HepG2 (cell line): Measurements from ENCODE around the gene PEF1. TPM values are rescaled to one million over a fixed set of nuclear protein-coding genes. Genes with fewer than 3 reads are reported as not detected.
A peak's percentile ranks its signal among the peaks of the same experiment; 100 is the strongest.

ENCODE experiments used
- ATAC-seq: fragments of 200-7000 bp; cut with Tn5 transposase; 3 replicates; pipeline ENCODE4 v1.9.1; 2020; ENCODE audit warnings: mild to moderate bottlenecking, moderate library complexity
- BruUV-seq: library from RNA; stranded (reverse); fragments of 400-500 nt; replicated peaks from 2 replicates; lab custom pipeline; 2021; lab: Mats Ljungman, UMichigan
- CTCF ChIA-PET: fragments of 300-600 bp; formaldehyde crosslinking; extraction: SDS; loops from one replicate; lab custom pipeline; 2021; ENCODE audit warnings: low total read pairs, inconsistent platforms, low intra/inter-chr PET ratio; lab: Yijun Ruan, JAX
- POLR2A ChIA-PET: fragments of 350-600 bp; sonication (Branson Sonifier 250); formaldehyde crosslinking; loops from one replicate; lab custom pipeline; 2020; ENCODE audit warnings: antibody characterized with exemption, inconsistent platforms; lab: Yijun Ruan, JAX
- DNase-seq: peaks from one replicate; pipeline ENCODE4 v3.0.0-alpha.2; 2015; ENCODE audit warnings: low spot score
- FAIRE-seq: peaks from 3 replicates; lab custom pipeline; 2011; peaks lifted over from hg19 to GRCh38; lab: Jason Lieb, UNC
- H2AFZ ChIP-seq: one replicate; pipeline ENCODE4 v1.6.1; 2011; ENCODE audit warnings: low read length, inconsistent platforms
- H3K27ac ChIP-seq: fragments of 300-600 bp; 3 replicates; pipeline ENCODE4 v1.8.0; 2011; ENCODE audit warnings: mixed run types, mild to moderate bottlenecking, mixed read lengths, low read length, inconsistent platforms; ENCODE audit not compliant: insufficient read depth; ENCODE audit errors: extremely low read length
- H3K27me3 ChIP-seq, 2 experiments: fragments of 200-600 bp in 1 of 2; 2 replicates in 1 of 2; 3 replicates in 1 of 2; pipeline versions ENCODE4 v1.6.0 to v1.8.0; 2011; ENCODE audit warnings: low read length in 2 of 2, mild to moderate bottlenecking in 2 of 2, moderate library complexity in 2 of 2, inconsistent platforms in 1 of 2; ENCODE audit not compliant: insufficient read depth in 2 of 2, control insufficient read depth in 1 of 2
- H3K36me3 ChIP-seq, 2 experiments: fragments of 200-600 bp in 1 of 2; replicated peaks in 1 of 2; 2 replicates in 1 of 2; 3 replicates in 1 of 2; pipeline versions ENCODE4 v1.5.1 to v1.8.0; 2011; ENCODE audit warnings: low read length in 2 of 2, inconsistent platforms in 1 of 2; ENCODE audit not compliant: insufficient read depth in 2 of 2, control insufficient read depth in 1 of 2
- H3K4me1 ChIP-seq: 2 replicates; pipeline ENCODE4 v1.5.1; 2012; ENCODE audit warnings: low read length, inconsistent platforms; ENCODE audit not compliant: insufficient read depth
- H3K4me2 ChIP-seq: 2 replicates; pipeline ENCODE4 v1.6.0; 2011; ENCODE audit warnings: low read depth, low read length, inconsistent platforms
- H3K4me3 ChIP-seq, 3 experiments: fragments of 200-600 bp in 1 of 3; sonication (generic), shearing (Covaris generic) in 1 of 3; replicated peaks in 1 of 3; 2 replicates each; pipeline ENCODE4 v1.5.1; 2011 to 2016; ENCODE audit warnings: low read length in 3 of 3, inconsistent platforms in 2 of 3, low read depth in 2 of 3, mild to moderate bottlenecking in 2 of 3, control low read depth in 1 of 3, mixed read lengths in 1 of 3; ENCODE audit not compliant: insufficient read depth in 1 of 3
- H3K79me2 ChIP-seq: one replicate; pipeline ENCODE4 v1.6.1; 2011; ENCODE audit warnings: low read length, inconsistent platforms; ENCODE audit not compliant: insufficient read depth
- H3K9ac ChIP-seq: 2 replicates; pipeline ENCODE4 v1.6.0; 2011; ENCODE audit warnings: mild to moderate bottlenecking, low read depth, low read length, inconsistent platforms; ENCODE audit not compliant: insufficient read depth
- H3K9me3 ChIP-seq: 2 replicates; pipeline ENCODE4 v1.5.1; 2012; ENCODE audit warnings: mild to moderate bottlenecking, low read length
- H4K20me1 ChIP-seq: 2 replicates; pipeline ENCODE4 v1.6.0; 2011; ENCODE audit warnings: inconsistent platforms, mild to moderate bottlenecking, low read length, moderate library complexity; ENCODE audit not compliant: insufficient read depth
- AGO2 ChIP-seq: fragments of 200-400 bp; formaldehyde crosslinking; optimal IDR thresholded peaks from 2 replicates; pipeline ENCODE3; 2017; ENCODE audit warnings: mild to moderate bottlenecking, low read depth, low read length, moderate library complexity
- DMAP1 ChIP-seq: IDR thresholded peaks from 2 replicates; pipeline ENCODE4 v1.6.1; 2016
- ELF3 ChIP-seq: IDR thresholded peaks from 2 replicates; pipeline ENCODE4 v1.6.1; 2016; ENCODE audit warnings: missing genetic modification reagents, missing compliant biosample characterization
- HIVEP1 ChIP-seq: sonication (generic); formaldehyde crosslinking; IDR thresholded peaks from 2 replicates; pipeline ENCODE4 v1.4.0; 2020; ENCODE audit warnings: mild to moderate bottlenecking, missing genetic modification reagents
- HNRNPK ChIP-seq: fragments of 200-400 bp; formaldehyde crosslinking; IDR thresholded peaks from 2 replicates; pipeline ENCODE4 v1.6.1; 2018; ENCODE audit warnings: low read length, low read depth, moderate library complexity, mild to moderate bottlenecking; ENCODE audit not compliant: poor library complexity, severe bottlenecking
- IKZF5 ChIP-seq: IDR thresholded peaks from 2 replicates; pipeline ENCODE4 v1.6.1; 2018; ENCODE audit warnings: missing genetic modification reagents, mild to moderate bottlenecking, missing compliant biosample characterization
- KLF11 ChIP-seq: IDR thresholded peaks from 2 replicates; pipeline ENCODE4 v1.6.1; 2016; ENCODE audit warnings: missing compliant biosample characterization
- NKX3-1 ChIP-seq: sonication (generic); formaldehyde crosslinking; IDR thresholded peaks from 2 replicates; pipeline ENCODE4 v1.5.0; 2020; ENCODE audit warnings: missing genetic modification reagents
- RBFOX2 ChIP-seq: fragments of 200-400 bp; formaldehyde crosslinking; IDR thresholded peaks from 2 replicates; pipeline ENCODE4 v1.6.1; 2017; ENCODE audit warnings: low read depth, mild to moderate bottlenecking, low read length
- USF2 ChIP-seq, 2 experiments: sonication (generic) in 1 of 2; formaldehyde crosslinking in 1 of 2; IDR thresholded peaks; 2 replicates each; pipeline versions ENCODE4 v1.5.1 to v1.6.1; 2011 to 2020; ENCODE audit warnings: borderline replicate concordance in 1 of 2, low read depth in 1 of 2, low read length in 1 of 2, mild to moderate bottlenecking in 1 of 2, missing genetic modification reagents in 1 of 2, moderate library complexity in 1 of 2
- ZNF10 ChIP-seq: sonication (generic); formaldehyde crosslinking; IDR thresholded peaks from 2 replicates; pipeline ENCODE4 v1.4.0; 2020; ENCODE audit warnings: mild to moderate bottlenecking, low read depth, missing genetic modification reagents, borderline replicate concordance
- ZNF607 ChIP-seq: sonication (generic); formaldehyde crosslinking; IDR thresholded peaks from 2 replicates; pipeline ENCODE4 v1.5.1; 2020; ENCODE audit warnings: missing genetic modification reagents, mild to moderate bottlenecking, borderline replicate concordance
- ZSCAN21 ChIP-seq: sonication (generic); formaldehyde crosslinking; IDR thresholded peaks from 2 replicates; pipeline ENCODE4 v1.8.0; 2022; ENCODE audit warnings: mild to moderate bottlenecking, missing genetic modification reagents, moderate library complexity, borderline replicate concordance
- WGBS: methylation state at CpG from one replicate; pipeline ENCODE4 v1.1.6; 2017; ENCODE audit warnings: low lambda C conversion rate; 5-methylcytosine and 5-hydroxymethylcytosine counted together
- in situ Hi-C: cut with HindIII; loops from 2 replicates; pipeline ENCODE4 v1.10.0; 2017; ENCODE audit warnings: low pct_unique_long_range_greater_than_20kb; ENCODE audit not compliant: extremely low pct_ligation_motif_present
- intact Hi-C: fragments of 100-400 bp; cut with micrococcal nuclease; formaldehyde crosslinking; loops from one replicate; pipeline ENCODE4 v1.10.0; 2022; ENCODE audit not compliant: unreplicated experiment
- polyA plus RNA-seq, 8 experiments: library from polyadenylated mRNA; depleted of rRNA in 3 of 8; stranded (reverse) in 7 of 8; unstranded in 1 of 8; fragments of >200 nt; fragmentation: Illumina TruSeq in 4 of 8; extraction: Trizol in 4 of 8; gene quantifications; 2 replicates each; pipeline versions ENCODE4 v1.2.1 to v1.2.3, GENCODE V29; 2011 to 2016; ENCODE audit warnings: low read depth in 4 of 8, missing spikeins in 1 of 8, mixed read lengths in 1 of 8; ENCODE audit not compliant: insufficient read depth in 1 of 8
- total RNA-seq, 5 experiments: library from RNA; depleted of rRNA; stranded (reverse); fragments of >200 nt; fragmentation: Illumina TruSeq; extraction: Trizol; gene quantifications; 2 replicates each; pipeline ENCODE4 v1.2.3, GENCODE V29; 2016; ENCODE audit warnings: low read depth in 1 of 5

The PEF1 gene
- total and polyA plus RNA-seq, 2 of the 13 experiments (the other 11 are each of a cell fraction or from before 2014, with no cell fraction given), result 57.1 to 57.8 TPM

DNA sequence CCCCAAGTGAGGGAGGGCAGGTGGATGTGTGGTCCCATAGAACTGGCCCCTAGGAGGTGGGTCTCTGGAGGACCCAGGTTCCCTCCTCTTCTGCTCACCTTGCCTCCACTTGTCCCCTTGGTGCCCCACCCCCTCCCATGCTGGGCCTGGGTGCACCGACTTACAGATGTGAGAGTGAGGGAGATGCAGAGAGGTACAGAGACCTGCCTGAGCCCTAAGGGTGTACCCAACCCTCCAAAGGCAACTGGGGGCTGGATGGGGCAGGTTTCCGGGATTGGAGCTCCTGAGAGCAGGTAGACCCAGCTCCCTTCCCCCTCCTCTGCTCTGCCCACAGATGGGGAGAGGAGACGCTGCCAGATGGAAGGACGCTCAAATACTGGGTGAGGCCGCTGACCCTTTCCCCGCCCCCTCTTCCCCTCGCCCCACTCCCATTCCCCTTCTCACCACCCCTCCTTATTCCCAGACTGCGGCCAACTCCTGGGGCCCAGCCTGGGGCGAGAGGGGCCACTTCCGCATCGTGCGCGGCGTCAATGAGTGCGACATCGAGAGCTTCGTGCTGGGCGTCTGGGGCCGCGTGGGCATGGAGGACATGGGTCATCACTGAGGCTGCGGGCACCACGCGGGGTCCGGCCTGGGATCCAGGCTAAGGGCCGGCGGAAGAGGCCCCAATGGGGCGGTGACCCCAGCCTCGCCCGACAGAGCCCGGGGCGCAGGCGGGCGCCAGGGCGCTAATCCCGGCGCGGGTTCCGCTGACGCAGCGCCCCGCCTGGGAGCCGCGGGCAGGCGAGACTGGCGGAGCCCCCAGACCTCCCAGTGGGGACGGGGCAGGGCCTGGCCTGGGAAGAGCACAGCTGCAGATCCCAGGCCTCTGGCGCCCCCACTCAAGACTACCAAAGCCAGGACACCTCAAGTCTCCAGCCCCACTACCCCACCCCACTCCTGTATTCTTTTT is 58.0 kb downstream of the PEF1 start:
- CTCF ChIA-PET, result no interaction called here
- TF ChIP-seq AGO2, result peak; percentile 58
- peak; percentile 34 for TF ChIP-seq HNRNPK
- no peak for TF ChIP-seq ZNF607 (CRISPR knock-in tag)
- peak; percentile 68 for TF ChIP-seq RBFOX2
- DNase-seq (no peak), FAIRE-seq (no peak), ATAC-seq (no peak)
- no peak overlapping the region for H3K4me2 ChIP-seq
- POLR2A ChIA-PET, result no interaction called here
- BruUV-seq, result no TSS peak
- 98% methylated on average over 18 of the region's 47 CpGs for WGBS
- no peaks in the 10 kb centered on the region for H3K9me3 ChIP-seq
- H3K36me3 ChIP-seq, result peaks cover 4 to 22% of the 10 kb centered on the region in 2 experiments; a peak in 3 of 5 replicates
- H3K4me3 ChIP-seq, result no peak overlapping the region
- H3K79me2 ChIP-seq, result no peaks in the 10 kb centered on the region
- 0 out of 5 replicates have a peak, but pooled peaks cover 0 to 7% of the 10 kb centered on the region in 2 experiments for H3K27me3 ChIP-seq
- no peaks in the 10 kb centered on the region for H4K20me1 ChIP-seq
- H2AFZ ChIP-seq, result no peak overlapping the region
- in situ Hi-C loops, result no loop called here
- H3K27ac ChIP-seq, result no peak overlapping the region
- no peak overlapping the region for H3K9ac ChIP-seq
- intact Hi-C loops, result no loop called here
- peaks cover 30% of the 10 kb centered on the region for H3K4me1 ChIP-seq

- Histone ChIP-seq H4K20me1 (0 out of 2 replicates have a peak, but pooled peaks cover 1% of the 10 kb centered on the region), H3K4me2 (no peak overlapping the region), H3K79me2 (no peaks in the 10 kb centered on the region), H3K4me3 (no peak overlapping the region), H3K9ac (no peak overlapping the region), H2AFZ (no peak overlapping the region), H3K27ac (no peak overlapping the region), H3K4me1 (peaks cover 35% of the 10 kb centered on the region), H3K36me3 (peaks cover 4 to 22% of the 10 kb centered on the region in 2 experiments; a peak in 3 of 5 replicates), H3K9me3 (no peaks in the 10 kb centered on the region), H3K27me3 (0 out of 5 replicates have a peak, but pooled peaks cover 0 to 4% of the 10 kb centered on the region in 2 experiments)
- DNase-seq (no peak), ATAC-seq (no peak), FAIRE-seq (no peak)
- WGBS, result 88% methylated on average over 10 of the region's 11 CpGs
- intact Hi-C loops (no loop called here), in situ Hi-C loops (no loop called here)
- ChIA-PET CTCF (no interaction called here), POLR2A (interaction anchor here (2.4 kb wide), 1 partner anchor 11 kb away, joined by 22 read pairs; the partner anchor contains the start of gene TINAGL1)
- BruUV-seq, result no TSS peak
- TF ChIP-seq KLF11, result no peak
- TF ChIP-seq IKZF5, result no peak
- TF ChIP-seq ELF3 (CRISPR knock-in tag), result no peak
- no peak for TF ChIP-seq NKX3-1
- no peak for TF ChIP-seq ZNF10 (CRISPR knock-in tag)
- no peak for TF ChIP-seq USF2 (IDR thresholded peaks at IDR 0.05; ENCODE audit: low read depth, low read length)
- TF ChIP-seq USF2 (CRISPR knock-in tag; IDR thresholded peaks at IDR 0.05; ENCODE audit: borderline replicate concordance), result no peak
- TF ChIP-seq DMAP1, result no peak
- TF ChIP-seq HIVEP1 (CRISPR knock-in tag), result no peak
- no peak for TF ChIP-seq ZSCAN21 (CRISPR knock-in tag)
These were observed 58.8 kb downstream of the PEF1 start for GRCh38 chr1:31585736-31586365.
